Measurements from ENCODE around the gene IL1RAPL1. TPM values are rescaled to one million over a fixed set of nuclear protein-coding genes. Genes with fewer than 3 reads are reported as not detected.

Gene IL1RAPL1
- total RNA-seq, 1 donor from 2014 or later, result 0.66 TPM

DNA sequence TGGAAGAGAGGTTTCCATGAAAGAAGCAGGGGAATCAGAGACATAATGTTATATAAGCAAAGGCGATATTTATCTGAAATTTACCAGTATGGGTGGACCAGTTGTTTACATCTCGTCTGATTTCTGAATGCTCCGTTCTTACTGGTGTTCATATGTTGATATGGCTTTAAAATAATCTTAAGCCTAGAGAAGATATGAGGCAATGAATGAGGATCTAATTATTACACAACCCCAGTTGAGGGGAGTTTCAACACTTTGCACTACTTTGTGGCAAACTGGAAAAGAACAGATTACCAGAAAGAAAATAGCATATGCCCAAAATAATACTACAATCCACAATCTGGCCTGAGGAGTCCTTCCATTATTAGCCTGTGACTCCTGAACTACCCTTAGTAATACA lies 1364.8 kb downstream of the IL1RAPL1 start:
- no peaks in the 10 kb centered on the region for H3K4me1 Mint-ChIP-seq (ENCODE audit: low read depth, unreplicated experiment)
- H3K27ac Mint-ChIP-seq (ENCODE audit: unreplicated experiment), result no peak overlapping the region
- no peak for DNase-seq
- H3K4me3 Mint-ChIP-seq (ENCODE audit: unreplicated experiment), result no peak overlapping the region
- H3K9me3 Mint-ChIP-seq (ENCODE audit: unreplicated experiment), result no peaks in the 10 kb centered on the region
- TF ChIP-seq, protein P1, sequence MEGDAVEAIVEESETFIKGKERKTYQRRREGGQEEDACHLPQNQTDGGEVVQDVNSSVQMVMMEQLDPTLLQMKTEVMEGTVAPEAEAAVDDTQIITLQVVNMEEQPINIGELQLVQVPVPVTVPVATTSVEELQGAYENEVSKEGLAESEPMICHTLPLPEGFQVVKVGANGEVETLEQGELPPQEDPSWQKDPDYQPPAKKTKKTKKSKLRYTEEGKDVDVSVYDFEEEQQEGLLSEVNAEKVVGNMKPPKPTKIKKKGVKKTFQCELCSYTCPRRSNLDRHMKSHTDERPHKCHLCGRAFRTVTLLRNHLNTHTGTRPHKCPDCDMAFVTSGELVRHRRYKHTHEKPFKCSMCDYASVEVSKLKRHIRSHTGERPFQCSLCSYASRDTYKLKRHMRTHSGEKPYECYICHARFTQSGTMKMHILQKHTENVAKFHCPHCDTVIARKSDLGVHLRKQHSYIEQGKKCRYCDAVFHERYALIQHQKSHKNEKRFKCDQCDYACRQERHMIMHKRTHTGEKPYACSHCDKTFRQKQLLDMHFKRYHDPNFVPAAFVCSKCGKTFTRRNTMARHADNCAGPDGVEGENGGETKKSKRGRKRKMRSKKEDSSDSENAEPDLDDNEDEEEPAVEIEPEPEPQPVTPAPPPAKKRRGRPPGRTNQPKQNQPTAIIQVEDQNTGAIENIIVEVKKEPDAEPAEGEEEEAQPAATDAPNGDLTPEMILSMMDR (IDR thresholded peaks at IDR 0.05; ENCODE audit: partially characterized antibody, unreplicated experiment), result no peak
- no peaks in the 10 kb centered on the region for H3K36me3 Mint-ChIP-seq (ENCODE audit: unreplicated experiment)
- no peaks in the 10 kb centered on the region for H3K27me3 Mint-ChIP-seq (ENCODE audit: unreplicated experiment)

- no peaks in the 10 kb centered on the region for H3K9me3 Mint-ChIP-seq (ENCODE audit: unreplicated experiment)
- no peak for DNase-seq
- no peaks in the 10 kb centered on the region for H3K4me1 Mint-ChIP-seq (ENCODE audit: low read depth, unreplicated experiment)
- TF ChIP-seq, protein P1 (IDR thresholded peaks at IDR 0.05; ENCODE audit: partially characterized antibody, unreplicated experiment), result no peak
- no peak overlapping the region for H3K27ac Mint-ChIP-seq (ENCODE audit: unreplicated experiment)
- H3K27me3 Mint-ChIP-seq (ENCODE audit: unreplicated experiment), result no peaks in the 10 kb centered on the region
- H3K36me3 Mint-ChIP-seq (ENCODE audit: unreplicated experiment), result no peaks in the 10 kb centered on the region
- H3K4me3 Mint-ChIP-seq (ENCODE audit: unreplicated experiment), result no peak overlapping the region
Measured at GRCh38 chrX:29962061-29962460, 1374.8 kb downstream of the IL1RAPL1 start.

GRCh38 chrX:29965634-29966033 lies 1378.4 kb downstream of the IL1RAPL1 start:
- no peaks in the 10 kb centered on the region for H3K36me3 Mint-ChIP-seq (ENCODE audit: unreplicated experiment)
- no peak for DNase-seq
- H3K4me1 Mint-ChIP-seq (ENCODE audit: low read depth, unreplicated experiment), result no peaks in the 10 kb centered on the region
- no peak overlapping the region for H3K4me3 Mint-ChIP-seq (ENCODE audit: unreplicated experiment)
- no peaks in the 10 kb centered on the region for H3K9me3 Mint-ChIP-seq (ENCODE audit: unreplicated experiment)
- H3K27ac Mint-ChIP-seq (ENCODE audit: unreplicated experiment), result no peak overlapping the region
- TF ChIP-seq, protein P1 (IDR thresholded peaks at IDR 0.05; ENCODE audit: partially characterized antibody, unreplicated experiment), result no peak
- no peaks in the 10 kb centered on the region for H3K27me3 Mint-ChIP-seq (ENCODE audit: unreplicated experiment)

- H3K4me1 Mint-ChIP-seq (ENCODE audit: low read depth, unreplicated experiment), result no peaks in the 10 kb centered on the region
- H3K4me3 Mint-ChIP-seq (ENCODE audit: unreplicated experiment), result no peak overlapping the region
- H3K27ac Mint-ChIP-seq (ENCODE audit: unreplicated experiment), result no peak overlapping the region
- H3K9me3 Mint-ChIP-seq (ENCODE audit: unreplicated experiment), result no peaks in the 10 kb centered on the region
- DNase-seq, result no peak
- TF ChIP-seq, protein P1 (IDR thresholded peaks at IDR 0.05; ENCODE audit: partially characterized antibody, unreplicated experiment), result no peak
- no peaks in the 10 kb centered on the region for H3K27me3 Mint-ChIP-seq (ENCODE audit: unreplicated experiment)
- H3K36me3 Mint-ChIP-seq (ENCODE audit: unreplicated experiment), result no peaks in the 10 kb centered on the region
Measured at GRCh38 chrX:29992083-29992482, 1404.8 kb downstream of the IL1RAPL1 start.

DNA sequence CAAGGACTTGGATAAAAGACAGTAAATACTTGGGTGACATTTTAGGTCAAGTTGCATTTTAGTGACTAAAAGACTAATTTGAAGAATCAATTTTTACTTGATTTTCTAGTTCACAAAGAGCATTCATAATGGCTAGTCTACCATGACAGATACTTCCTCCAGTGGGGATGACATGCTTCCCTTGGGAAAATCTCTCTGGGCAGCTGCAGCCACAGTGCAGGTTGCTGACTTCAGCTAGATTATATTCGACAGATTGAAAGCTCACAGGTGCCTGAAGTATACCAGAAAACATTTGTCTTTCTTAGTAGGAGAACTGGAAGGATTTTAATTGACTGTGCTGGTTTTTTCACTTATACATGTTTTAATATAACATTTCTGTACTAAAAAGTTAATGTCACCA lies 1418.6 kb downstream of the IL1RAPL1 start:
- Mint-ChIP-seq H3K4me3 (ENCODE audit: unreplicated experiment) (no peak overlapping the region), H3K27ac (ENCODE audit: unreplicated experiment) (peak overlapping the region; percentile 78), H3K36me3 (ENCODE audit: unreplicated experiment) (no peaks in the 10 kb centered on the region), H3K4me1 (ENCODE audit: low read depth, unreplicated experiment) (peaks cover 16% of the 10 kb centered on the region), H3K9me3 (ENCODE audit: unreplicated experiment) (peaks cover 2% of the 10 kb centered on the region), H3K27me3 (ENCODE audit: unreplicated experiment) (peaks cover 2% of the 10 kb centered on the region)
- TF ChIP-seq, protein P1 (IDR thresholded peaks at IDR 0.05; ENCODE audit: partially characterized antibody, unreplicated experiment), result no peak
- no peak for DNase-seq

Small RNAs within 50 kb of the gene (microRNA-seq; reads per million reads assigned to microRNA genes)
- gene MIR4666B (ENCODE audit: unreplicated experiment), result not detected

Data from glutamatergic neuron (in vitro differentiated cells).